GM21786 (cell line): Measurements from ENCODE around the gene ITIH1.

Experiments
- ATAC-seq: cut with Tn5 transposase; IDR thresholded peaks from one replicate; pipeline ENCODE4 v1.9.1; 2021; ENCODE audit not compliant: unreplicated experiment

Gene ITIH1

DNA sequence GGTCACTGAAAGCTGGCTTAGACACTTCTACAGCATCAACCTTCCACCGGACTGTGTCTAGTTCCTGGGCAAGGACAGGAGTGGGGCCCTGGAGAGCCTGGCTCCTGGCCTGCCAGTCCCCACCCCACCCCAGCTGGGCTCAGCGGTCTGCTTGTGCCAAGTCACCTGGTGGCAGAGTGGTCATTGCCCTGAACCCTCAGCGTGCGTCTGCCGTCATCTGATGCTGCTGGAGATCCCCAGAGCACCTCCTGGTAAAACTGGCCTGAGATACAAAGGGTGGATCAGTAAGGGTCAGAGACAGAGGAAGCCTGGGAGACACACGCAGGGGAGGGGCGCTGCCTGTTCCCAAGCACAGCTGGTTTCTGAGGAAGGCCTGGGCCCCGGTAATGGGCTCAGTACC, 36.4 kb downstream of the ITIH1 start:
- no peak for ATAC-seq

DNA sequence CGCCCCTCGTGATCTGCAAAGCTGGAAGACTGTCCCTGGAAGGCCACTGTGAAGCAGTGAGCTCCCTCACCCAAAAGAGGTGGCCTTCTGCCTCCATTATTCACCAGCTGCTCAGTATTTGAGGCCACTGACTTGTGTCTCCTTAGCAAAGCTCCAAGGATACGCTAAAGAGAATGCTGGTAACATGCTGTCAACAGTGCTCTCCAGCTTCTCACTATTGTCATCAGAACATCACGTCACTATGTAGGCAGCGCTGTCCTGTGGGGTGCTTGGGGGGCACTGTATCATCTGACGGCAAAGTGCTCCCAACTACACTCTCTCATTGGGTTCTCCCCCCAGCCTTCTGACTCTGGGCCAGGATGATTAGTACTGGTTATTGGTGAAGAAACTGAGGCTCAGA, 38.8 kb downstream of the ITIH1 start:
- ATAC-seq: no peak

DNA sequence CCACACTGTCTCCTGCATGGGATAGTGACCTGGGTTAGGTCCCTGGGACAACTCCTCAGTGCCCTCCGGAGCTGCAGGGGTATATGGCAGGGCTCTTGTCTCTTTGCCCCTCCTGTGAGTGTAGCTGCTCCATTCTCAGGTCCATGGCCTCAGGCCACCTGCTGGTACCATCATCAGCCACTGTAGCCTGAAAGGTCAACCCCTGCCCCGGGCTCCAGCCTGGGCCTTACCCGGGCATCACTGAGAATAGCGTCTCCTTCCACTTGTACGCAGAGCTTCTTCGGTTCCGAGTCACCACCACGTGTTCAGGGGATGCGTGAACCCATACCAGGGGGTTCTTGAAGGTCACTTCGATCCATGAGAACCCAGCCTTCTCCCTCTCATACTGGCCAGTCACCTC, 39.3 kb downstream of the ITIH1 start:
- ATAC-seq: no peak

DNA sequence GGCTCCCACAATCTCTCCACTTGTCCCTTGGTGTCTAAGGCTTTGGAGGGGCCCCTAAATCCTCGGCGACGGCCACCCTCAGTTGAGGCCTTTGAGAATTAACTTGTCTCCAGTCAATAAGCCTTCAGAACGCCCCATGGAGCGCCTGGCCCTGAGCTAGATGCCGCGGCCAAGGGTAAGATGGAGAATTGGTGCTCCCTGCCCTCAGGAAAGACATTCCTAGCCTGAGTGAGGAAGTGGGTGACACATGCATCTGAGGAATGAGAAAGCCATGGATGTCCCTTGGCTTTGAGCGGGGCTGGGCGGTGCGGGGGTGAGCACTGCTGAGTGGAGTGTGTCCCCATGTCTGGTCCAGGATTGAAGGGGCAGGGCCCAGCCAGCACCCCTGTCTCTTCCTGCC, 39.8 kb downstream of the ITIH1 start:
- no peak for ATAC-seq

DNA sequence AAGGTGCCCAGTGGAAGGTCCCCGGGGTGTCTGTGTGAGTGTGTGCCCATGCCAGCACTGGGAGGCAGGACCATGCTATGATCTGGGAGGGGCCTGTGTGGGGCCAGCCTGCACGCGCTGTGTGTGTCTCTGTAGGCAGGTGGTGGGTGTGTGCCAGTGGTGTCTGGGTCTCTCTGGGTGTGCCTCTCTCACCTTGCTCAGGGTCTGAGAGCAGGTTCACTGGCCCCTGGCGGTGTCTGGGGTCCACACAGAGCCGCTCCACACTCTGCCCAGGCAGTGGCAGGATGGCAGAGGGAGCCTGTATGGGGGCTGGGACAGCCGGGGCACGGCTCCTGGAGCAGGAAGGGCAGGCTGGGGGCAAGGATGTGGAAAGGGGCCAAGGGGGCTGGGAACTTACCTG, 40.5 kb downstream of the ITIH1 start:
- no peak for ATAC-seq

DNA sequence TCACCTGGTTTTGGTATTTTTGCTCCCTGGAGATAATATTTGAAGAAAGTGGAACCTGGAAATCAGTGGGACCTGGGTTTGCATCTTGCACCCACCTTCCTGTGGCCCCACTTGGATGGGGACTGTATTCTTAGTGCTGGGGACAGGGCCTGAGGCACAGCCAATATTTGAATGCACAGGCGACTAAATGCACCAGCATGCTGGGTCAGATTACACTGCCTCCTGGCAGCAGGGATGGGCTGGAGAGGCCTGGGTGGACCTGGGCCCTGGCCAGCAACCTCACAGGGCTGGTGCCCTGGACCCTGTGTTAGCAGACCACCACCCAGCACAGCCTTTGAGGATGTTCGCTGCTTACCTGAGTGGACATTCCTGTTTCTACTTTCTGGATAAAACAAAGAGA, 42.5 kb downstream of the ITIH1 start:
- ATAC-seq: no peak

DNA sequence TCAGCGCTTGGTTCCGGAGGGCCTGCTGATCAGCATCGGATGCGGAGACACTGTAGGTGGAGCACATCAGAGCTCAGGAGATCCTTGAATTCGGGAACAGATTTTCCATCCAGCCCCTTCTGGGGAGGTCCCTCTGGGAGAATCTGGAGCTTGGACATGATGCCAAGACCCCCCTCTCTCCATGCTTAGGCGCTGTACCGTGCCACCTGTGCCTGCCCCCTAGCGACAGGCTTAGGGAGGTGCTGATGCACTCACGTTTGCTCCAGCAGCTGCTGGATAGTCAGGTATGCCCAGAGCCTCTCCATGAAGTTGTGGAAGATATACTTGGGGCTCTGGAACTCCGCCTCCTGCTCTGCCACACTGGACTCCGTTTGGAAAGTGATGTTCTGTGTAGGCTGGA, 43.3 kb downstream of the ITIH1 start:
- no peak for ATAC-seq

DNA sequence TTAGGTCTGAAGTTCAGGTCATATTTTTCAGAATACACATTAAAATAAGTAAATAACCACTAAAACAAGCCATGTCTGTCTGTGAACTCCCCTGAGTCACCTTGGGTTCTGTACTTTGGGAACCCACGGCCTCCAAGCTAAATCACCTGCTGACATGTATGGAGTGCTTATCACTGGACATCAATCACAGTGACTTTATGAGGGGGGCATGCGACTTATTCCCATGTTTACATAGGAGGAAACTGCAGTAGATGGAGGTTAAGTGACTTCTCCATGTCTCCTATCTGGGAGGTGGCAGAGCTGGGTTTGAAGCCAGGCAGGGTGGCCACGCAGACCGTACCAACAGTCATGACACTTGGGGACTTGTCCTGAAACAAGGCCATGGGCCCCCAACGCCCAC, 45.0 kb downstream of the ITIH1 start:
- no peak for ATAC-seq

DNA sequence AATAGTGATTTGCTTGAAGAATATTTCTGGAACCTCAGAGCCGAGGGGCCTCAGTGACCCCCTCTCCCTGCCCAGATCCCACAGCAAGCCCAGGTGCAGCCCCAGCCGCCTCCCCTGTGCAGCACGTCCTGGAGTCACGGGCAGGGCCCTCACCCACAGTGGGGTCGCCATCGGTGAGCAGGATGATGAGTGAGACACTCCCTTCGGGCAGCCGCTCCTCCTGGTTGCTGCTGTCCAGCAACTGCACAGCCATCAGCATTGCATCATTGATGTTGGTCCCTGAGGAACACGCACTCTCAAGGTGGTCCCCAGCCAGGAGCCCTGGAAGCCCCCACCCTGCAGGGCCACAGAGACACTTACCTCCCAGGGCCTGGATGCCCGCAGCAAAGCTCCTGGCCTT, 46.6 kb downstream of the ITIH1 start:
- ATAC-seq: no peak

DNA sequence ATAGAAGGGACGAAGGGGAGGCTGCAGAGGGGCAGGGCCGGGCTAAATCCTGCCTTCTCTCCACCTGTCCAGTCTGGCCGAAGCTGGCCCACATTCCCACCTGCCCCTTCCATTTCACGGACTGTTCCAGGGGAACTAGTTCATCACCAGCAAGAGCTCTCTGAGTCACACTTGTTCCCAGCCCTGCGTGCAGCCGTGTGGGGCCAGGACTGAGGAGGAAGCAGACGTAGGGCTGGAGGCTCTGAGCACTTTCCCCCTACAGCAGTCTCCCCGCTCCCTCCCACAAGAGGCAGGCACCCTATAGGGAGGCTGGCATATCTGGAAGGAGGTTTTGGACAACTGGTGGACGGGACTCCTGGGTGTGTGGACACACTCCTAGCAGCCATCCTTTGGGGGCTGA, 50.0 kb downstream of the ITIH1 start:
- no peak for ATAC-seq

DNA sequence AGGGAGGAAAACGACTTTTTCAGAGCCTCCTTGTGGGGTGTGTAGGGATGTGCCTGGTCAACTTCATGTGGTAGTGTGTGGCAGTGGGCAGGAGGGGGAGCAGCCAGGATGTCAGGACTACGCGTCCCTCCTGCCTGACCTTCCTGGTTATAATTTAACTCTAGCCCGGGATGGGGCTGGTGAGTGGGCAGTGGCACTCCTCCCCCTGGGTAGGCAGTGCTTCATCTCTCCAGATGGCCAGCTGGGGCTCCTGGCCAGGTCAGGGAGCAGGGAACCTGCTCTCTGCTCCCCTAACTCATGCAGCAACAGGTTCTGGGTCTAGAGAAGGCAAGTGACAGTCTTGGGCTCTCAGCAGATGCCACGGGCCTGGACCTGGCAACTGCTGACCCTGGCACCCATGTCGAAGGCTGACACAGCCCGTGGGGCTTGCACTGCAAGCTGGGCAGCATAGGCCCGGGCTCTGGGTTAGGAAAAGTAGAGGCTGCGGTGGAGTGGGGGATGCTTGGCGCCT, 50.5 kb downstream of the ITIH1 start:
- no peak for ATAC-seq

DNA sequence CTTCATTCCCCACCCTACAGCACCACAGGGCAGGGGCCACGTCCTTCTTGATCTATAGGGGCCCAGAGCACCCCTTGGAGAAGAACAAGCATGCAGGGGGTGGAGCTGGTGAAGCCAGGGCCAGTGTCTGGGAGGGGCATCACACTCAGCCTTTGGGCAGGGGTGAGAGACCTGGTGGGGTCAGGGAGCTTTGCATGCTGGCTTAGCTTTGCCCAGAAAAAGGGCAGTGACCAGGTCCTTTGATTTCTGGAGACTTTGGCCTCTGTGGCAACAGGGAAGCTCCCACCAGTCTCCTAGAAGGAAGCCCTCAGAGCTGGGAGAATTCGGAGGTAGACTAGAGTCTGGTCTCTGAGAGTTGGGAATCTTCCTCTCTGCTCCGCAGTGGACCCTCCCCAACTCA, 52.1 kb downstream of the ITIH1 start:
- ATAC-seq: no peak

DNA sequence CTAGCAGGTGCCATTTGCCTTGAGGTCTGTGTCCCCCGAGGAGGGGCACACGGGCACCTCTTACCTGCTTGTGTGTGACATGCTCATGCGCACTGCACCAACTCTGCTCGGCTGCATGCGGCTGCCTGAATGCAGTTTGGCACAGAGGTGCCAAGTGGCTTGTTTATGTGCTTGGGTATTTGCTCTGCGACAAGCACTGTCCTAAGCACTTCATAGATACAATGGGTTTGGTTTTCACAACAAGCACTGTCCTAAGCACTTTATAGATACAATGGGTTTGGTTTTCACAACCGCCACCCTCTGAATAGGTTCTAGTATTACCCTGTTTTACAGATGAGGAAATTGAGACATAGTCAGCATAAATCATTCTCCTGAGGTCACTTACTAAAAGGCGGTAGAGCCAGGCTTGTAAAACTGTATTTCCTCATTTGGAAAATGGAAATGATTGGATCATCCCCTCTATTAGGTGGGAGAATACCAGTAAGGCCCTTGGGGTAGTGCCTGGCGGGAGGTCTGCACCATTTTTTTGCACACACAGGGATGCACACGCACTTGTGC, 52.6 kb downstream of the ITIH1 start:
- ATAC-seq: no peak

DNA sequence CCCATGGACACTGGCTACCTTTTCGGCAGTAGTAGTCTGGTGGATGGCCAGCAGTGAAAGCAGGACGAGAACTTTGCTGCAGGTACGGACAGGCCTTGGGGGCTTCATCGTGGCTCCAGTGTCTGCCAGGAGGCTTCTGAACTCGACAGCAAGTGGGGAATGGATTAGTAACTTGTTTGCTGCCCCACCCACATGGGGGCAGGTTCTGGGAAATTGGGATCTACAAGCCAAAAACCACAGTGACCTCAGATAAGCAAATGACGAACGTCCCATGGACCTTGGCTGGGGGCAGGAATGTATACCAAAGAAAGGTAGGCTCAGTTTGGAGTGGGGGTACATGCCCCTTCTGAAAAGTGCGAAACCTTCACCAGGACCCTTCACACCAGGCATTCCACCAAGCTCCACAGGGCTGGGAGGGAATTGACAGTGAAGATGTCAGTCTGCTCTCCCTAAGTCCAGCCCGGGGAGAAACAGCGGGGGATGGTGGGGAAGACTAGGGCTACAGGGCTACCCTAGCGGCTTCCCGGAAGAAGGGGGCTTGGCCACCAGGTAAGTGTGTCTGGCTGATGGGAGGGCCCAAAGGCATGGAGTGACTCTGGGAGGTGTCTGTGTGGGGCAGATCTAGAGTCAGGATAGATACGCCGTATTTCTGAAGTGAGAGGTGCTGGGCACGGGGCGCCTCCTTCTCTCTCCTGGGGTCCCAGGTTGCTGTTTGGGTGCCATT, 53.3 kb downstream of the ITIH1 start, which contains the start of gene ITIH4:
Gene ITIH4, minus strand, starts transcription at position 138 of the 724 bp plus-strand sequence. Its CDS starts 30 bp downstream, at position 108.
- no peak for ATAC-seq

DNA sequence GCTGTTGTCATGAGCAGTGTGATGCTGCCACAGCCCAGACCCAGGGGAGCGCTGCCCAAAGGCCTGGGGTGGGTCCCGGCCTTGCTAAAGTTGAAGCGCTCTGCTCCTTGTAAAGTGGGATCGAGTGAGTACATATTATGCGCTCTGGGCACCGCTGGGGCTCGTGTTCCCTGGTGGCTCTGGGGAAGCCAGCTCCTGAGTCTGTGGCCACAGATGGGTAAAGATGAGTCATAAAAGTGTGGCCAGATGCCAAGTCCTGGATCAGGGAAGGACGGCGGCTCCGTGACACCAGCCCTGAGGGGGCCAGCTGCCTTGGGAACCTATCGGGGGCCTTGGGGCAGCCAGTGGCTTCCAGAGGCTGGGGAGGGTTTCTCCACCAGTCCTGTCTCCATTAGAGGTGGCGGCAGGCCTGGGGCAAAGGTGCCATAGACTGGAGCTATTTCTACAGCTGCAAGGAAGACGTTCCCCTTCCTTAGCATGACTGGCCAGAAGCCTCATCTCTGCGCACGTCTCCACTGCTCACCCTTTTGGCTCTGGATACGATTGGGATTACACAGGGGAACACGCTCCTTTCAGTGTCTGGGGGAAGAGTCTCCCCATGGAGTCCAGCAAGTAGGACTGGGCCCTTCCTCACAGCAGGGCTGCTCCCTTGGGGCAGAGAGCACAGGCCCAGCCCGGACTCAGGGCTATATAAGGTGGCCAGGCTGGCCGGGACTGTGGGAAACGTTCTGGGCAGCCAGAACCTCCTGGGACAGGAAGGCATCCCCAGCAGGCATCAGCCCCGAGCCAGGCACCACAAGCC, 54.3 kb downstream of the ITIH1 start:
- ATAC-seq: no peak

DNA sequence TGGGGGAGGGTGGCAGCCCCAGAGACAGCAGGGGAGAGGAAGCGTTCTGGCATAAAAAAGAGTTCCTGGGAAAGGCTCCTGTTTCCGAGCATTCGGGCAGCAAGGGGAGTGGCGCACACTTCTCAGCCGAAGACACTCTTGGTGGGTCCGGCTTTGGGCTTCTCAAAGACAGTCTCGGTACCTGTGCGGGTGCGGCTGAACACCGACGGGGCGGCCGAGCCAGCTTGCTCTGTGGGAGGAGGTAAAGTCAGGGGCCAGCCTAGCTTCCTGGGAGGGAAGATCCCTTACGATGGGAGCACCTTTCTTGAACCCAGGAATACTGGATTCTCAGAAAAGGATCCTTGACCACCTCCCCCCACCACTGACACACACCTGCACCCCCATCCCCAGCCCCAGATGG, 55.8 kb downstream of the ITIH1 start:
- ATAC-seq: no peak

DNA sequence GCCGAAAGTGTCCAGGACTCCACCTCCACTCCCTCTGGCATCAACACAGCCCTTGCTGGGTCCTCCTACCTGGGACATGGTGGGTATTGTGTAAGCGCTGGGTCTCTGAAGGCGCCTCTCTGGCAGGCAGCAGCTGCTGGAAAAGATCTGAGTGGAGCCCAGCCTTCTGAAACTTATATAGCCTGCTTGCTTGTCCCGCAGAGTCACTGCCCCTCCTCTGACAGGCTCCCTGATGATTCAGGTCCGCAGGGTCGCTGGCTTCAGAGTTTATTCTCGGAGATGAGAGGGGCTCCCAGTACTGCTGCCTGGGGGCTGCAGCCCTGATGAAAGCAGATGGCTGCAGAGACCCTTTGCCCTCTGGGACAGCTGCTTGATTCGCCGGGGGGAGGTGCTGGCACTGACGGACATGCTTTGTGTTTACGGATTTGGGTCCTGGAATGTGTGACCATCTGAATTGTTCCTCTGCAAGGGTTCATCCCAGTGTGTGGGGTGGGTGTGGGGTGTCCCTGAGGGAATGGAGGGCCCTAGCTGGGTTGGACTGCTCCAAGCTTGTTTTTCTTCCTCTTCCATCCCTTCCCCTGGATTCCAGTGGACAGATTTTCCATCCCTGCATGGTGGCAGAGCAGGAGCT, 57.6 kb downstream of the ITIH1 start, which contains the start of gene MUSTN1:
Gene MUSTN1, minus strand, starts transcription at position 149 of the 631 bp plus-strand sequence. Its CDS starts 71 bp downstream, at position 78.
- no peak for ATAC-seq

DNA sequence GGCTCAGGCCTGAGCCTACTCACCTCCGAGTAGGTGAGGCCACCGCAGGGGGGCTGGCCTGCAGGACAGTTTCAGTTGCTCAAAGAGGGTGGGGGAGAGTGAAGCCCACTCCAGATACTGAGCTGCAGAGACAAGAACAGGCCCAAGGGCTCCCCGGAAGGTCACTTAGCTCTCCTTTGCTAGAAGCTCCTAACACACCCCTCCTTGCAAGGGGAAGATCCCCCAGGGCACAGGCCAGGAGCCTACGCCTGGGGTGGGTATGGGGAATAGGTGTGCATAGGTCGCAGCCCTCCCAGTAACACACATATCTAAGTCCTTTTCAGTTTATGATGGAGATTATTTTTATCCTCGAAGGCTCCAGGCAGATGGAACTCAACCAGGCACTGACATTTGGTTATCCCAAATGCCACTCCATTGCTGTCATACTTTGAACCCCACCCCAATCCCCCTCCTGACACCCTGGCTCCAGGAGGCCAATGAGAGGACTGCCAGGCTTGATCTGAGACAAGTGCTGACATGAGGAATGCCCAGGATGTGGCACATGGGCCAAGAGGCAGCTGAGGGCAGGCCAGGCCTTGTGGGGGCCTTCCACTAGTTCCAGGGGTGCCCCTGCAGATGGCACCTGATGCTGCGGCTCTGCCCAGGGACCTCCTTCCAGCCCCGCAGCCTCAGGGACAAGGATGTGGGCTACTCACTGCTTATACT, 58.5 kb downstream of the ITIH1 start:
- ATAC-seq: no peak

DNA sequence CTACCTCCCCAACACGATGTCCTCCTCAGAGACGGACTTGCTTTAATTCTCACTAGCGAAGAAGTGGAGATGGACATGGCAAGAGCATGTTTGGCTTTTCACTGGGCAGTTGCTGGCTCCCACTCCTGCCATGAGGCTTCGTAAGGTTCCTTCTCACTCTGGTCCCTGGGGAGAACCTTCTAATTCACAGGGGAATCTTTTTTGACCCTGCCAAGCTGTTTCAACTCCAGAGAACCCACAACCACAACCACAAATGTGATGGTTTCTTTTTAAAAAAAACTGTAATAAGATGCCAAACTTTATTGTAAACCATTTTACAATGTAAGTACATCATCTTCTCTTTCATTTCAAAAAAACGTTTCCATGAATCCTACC, 59.1 kb downstream of the ITIH1 start:
- ATAC-seq: no peak

DNA sequence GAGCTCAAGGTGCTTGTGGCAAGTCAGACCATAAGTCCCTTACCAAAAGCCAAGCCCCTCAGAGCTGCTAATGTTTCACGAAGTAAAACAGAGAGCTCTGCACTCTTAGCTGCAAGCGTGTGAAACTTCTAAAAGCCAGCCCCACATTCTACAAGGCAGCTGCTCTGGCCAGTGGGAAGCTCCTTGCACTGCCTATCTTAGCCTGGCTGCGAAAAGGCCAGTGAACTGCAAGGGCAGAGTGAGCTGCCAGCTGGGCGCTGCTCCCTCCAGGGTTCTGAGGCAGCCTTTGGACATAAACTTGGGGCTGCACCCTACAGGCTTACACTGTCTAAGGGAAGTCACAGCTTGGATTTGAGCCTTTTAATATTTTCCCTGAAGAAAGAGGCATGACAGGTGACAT, 59.6 kb downstream of the ITIH1 start:
- ATAC-seq: no peak
